H9 (cell line): Measurements from ENCODE around the gene IQCE. TPM values are rescaled to one million over a fixed set of nuclear protein-coding genes. Genes with fewer than 3 reads are reported as not detected.

Experiments used
- DNase-seq: peaks from one replicate; pipeline ENCODE4 v3.0.0-alpha.2; 2017
- H2AFZ ChIP-seq: one replicate; pipeline ENCODE4 v1.6.1; 2013; ENCODE audit warnings: mild to moderate bottlenecking, low read length, control low read depth, moderate library complexity
- H2AK5ac ChIP-seq: 2 replicates; pipeline ENCODE4 v1.6.1; 2013; ENCODE audit warnings: low read length, control low read depth, mixed read lengths; ENCODE audit not compliant: insufficient read length
- H2BK120ac ChIP-seq: one replicate; pipeline ENCODE4 v1.6.1; 2013; ENCODE audit warnings: low read depth, mild to moderate bottlenecking, low read length, control low read depth, inconsistent platforms; ENCODE audit not compliant: poor library complexity, severe bottlenecking
- H2BK12ac ChIP-seq: 2 replicates; pipeline ENCODE4 v1.6.1; 2013; ENCODE audit warnings: low read length, control low read depth, mixed read lengths, low read depth; ENCODE audit not compliant: insufficient read length
- H2BK15ac ChIP-seq: 2 replicates; pipeline ENCODE4 v1.6.1; 2013; ENCODE audit warnings: low read depth, low read length, control low read depth
- H2BK20ac ChIP-seq: one replicate; pipeline ENCODE4 v1.6.1; 2013; ENCODE audit warnings: low read depth, mild to moderate bottlenecking, low read length, control low read depth, inconsistent platforms; ENCODE audit not compliant: poor library complexity, severe bottlenecking
- H2BK5ac ChIP-seq: 2 replicates; pipeline ENCODE4 v1.6.1; 2013; ENCODE audit warnings: low read length, control low read depth, mixed read lengths; ENCODE audit not compliant: insufficient read length
- H3K14ac ChIP-seq: 2 replicates; pipeline ENCODE4 v1.6.1; 2013; ENCODE audit warnings: low read length, control low read depth; ENCODE audit not compliant: insufficient read depth
- H3K18ac ChIP-seq: 2 replicates; pipeline ENCODE4 v1.6.1; 2013; ENCODE audit warnings: low read depth, mild to moderate bottlenecking, mixed read lengths, low read length, control low read depth; ENCODE audit not compliant: insufficient read length
- H3K23ac ChIP-seq: 2 replicates; pipeline ENCODE4 v1.6.1; 2013; ENCODE audit warnings: low read length, control low read depth, mixed read lengths, low read depth; ENCODE audit not compliant: insufficient read length
- H3K23me2 ChIP-seq: 2 replicates; pipeline ENCODE4 v1.6.1; 2013; ENCODE audit warnings: low read depth, mild to moderate bottlenecking, mixed read lengths, low read length, control low read depth; ENCODE audit not compliant: insufficient read length, poor library complexity, severe bottlenecking
- H3K27ac ChIP-seq: 2 replicates; pipeline ENCODE4 v1.5.1; 2013; ENCODE audit warnings: low read length, control low read depth, mixed read lengths, low read depth; ENCODE audit not compliant: insufficient read length
- H3K27me3 ChIP-seq: 2 replicates; pipeline ENCODE4 v1.6.1; 2013; ENCODE audit warnings: low read length, control low read depth, inconsistent platforms; ENCODE audit not compliant: insufficient read depth
- H3K4ac ChIP-seq: 2 replicates; pipeline ENCODE4 v1.6.1; 2013; ENCODE audit warnings: low read depth, mild to moderate bottlenecking, control low read depth, inconsistent platforms, low read length, moderate library complexity
- H3K4me1 ChIP-seq: 2 replicates; pipeline ENCODE4 v1.6.1; 2013; ENCODE audit warnings: low read length, control low read depth, inconsistent platforms; ENCODE audit not compliant: insufficient read depth
- H3K4me2 ChIP-seq: 2 replicates; pipeline ENCODE4 v1.6.1; 2013; ENCODE audit warnings: low read length, control low read depth, mixed read lengths; ENCODE audit not compliant: insufficient read length, insufficient read depth
- H3K56ac ChIP-seq: 2 replicates; pipeline ENCODE4 v1.6.1; 2013; ENCODE audit warnings: low read depth, mild to moderate bottlenecking, mixed read lengths, low read length, control low read depth; ENCODE audit not compliant: insufficient read length
- H3K79me1 ChIP-seq: 2 replicates; pipeline ENCODE4 v1.6.1; 2013; ENCODE audit warnings: low read depth, mild to moderate bottlenecking, moderate library complexity, low read length, control low read depth, inconsistent platforms; ENCODE audit not compliant: insufficient read depth, poor library complexity, severe bottlenecking
- H3K79me2 ChIP-seq: 2 replicates; pipeline ENCODE4 v1.6.1; 2013; ENCODE audit warnings: low read length, control low read depth, inconsistent platforms; ENCODE audit not compliant: insufficient read depth
- H3K9ac ChIP-seq: 2 replicates; pipeline ENCODE4 v1.6.1; 2013; ENCODE audit warnings: low read length, control low read depth, mixed read lengths; ENCODE audit not compliant: insufficient read length; ENCODE audit errors: extremely low read depth
- H3K9me3 ChIP-seq: one replicate; pipeline ENCODE4 v1.6.1; 2013; ENCODE audit warnings: low read depth, low read length, inconsistent platforms; ENCODE audit not compliant: control insufficient read depth
- H3T11ph ChIP-seq: one replicate; pipeline ENCODE4 v1.6.1; 2013; ENCODE audit warnings: mild to moderate bottlenecking, low read length, control low read depth, inconsistent platforms
- H4K20me1 ChIP-seq: one replicate; pipeline ENCODE4 v1.6.1; 2013; ENCODE audit not compliant: control insufficient read depth, insufficient read length, insufficient read depth
- H4K5ac ChIP-seq: 2 replicates; pipeline ENCODE4 v1.6.1; 2013; ENCODE audit warnings: low read depth, mild to moderate bottlenecking, mixed read lengths, low read length, control low read depth; ENCODE audit not compliant: insufficient read length
- H4K8ac ChIP-seq: replicated peaks from 2 replicates; pipeline ENCODE4 v1.6.1; 2013; ENCODE audit warnings: low read length, control low read depth, mixed read lengths, low read depth; ENCODE audit not compliant: insufficient read length
- H4K91ac ChIP-seq: 2 replicates; pipeline ENCODE4 v1.6.1; 2013; ENCODE audit warnings: low read depth, mild to moderate bottlenecking, moderate library complexity, mixed read lengths, low read length, control low read depth; ENCODE audit not compliant: insufficient read length
- H3K27ac Mint-ChIP-seq, 3 experiments: 2 replicates in 2 of 3; 3 replicates in 1 of 3; pipeline ENCODE4 v1.8.0; 2020 to 2021; ENCODE audit warnings: mixed read lengths in 3 of 3, mild to moderate bottlenecking in 1 of 3, moderate library complexity in 1 of 3
- H3K27me3 Mint-ChIP-seq: 2 replicates; pipeline ENCODE4 v1.8.0; 2021; ENCODE audit warnings: low read depth, mild to moderate bottlenecking, moderate library complexity, mixed read lengths
- H3K36me3 Mint-ChIP-seq, 3 experiments: 2 replicates in 2 of 3; 3 replicates in 1 of 3; pipeline ENCODE4 v1.8.0; 2020 to 2021; ENCODE audit warnings: low read depth in 3 of 3, mixed read lengths in 3 of 3; ENCODE audit not compliant: insufficient read depth in 1 of 3
- H3K4me1 Mint-ChIP-seq, 2 experiments: 2 replicates each; pipeline ENCODE4 v1.8.0; 2020; ENCODE audit warnings: mixed read lengths in 2 of 2
- H3K4me3 Mint-ChIP-seq, 2 experiments: 2 replicates in 1 of 2; 3 replicates in 1 of 2; pipeline ENCODE4 v1.8.0; 2020 to 2021; ENCODE audit warnings: mild to moderate bottlenecking in 2 of 2, mixed read lengths in 2 of 2, moderate library complexity in 1 of 2
- H3K9me3 Mint-ChIP-seq, 2 experiments: 2 replicates in 1 of 2; 3 replicates in 1 of 2; pipeline ENCODE4 v1.8.0; 2020; ENCODE audit warnings: mild to moderate bottlenecking in 2 of 2, mixed read lengths in 2 of 2, moderate library complexity in 1 of 2
- WGBS: extraction: QIAGEN DNeasy Blood & Tissue Kit; methylation state at CpG from one replicate; pipeline ENCODE4 v1.1.7; 2013; ENCODE audit warnings: missing lambda C conversion rate, low lambda C conversion rate, mixed read lengths; ENCODE audit not compliant: insufficient read length; ENCODE audit errors: extremely low coverage; 5-methylcytosine and 5-hydroxymethylcytosine counted together
- total RNA-seq: library from RNA; stranded (reverse); gene quantifications from 2 replicates; pipeline ENCODE4 v1.2.1, GENCODE V29; 2021
- TF ChIP-seq, protein P1 (sequence below): fragments of 200-600 bp; sonication (generic); conservative IDR thresholded peaks from 3 replicates; pipeline ENCODE4 v1.8.0; 2021; ENCODE audit warnings: antibody characterized with exemption, mild to moderate bottlenecking

Gene IQCE
- total RNA-seq, 1 experiment from 2014 or later: 7.0 TPM

DNA sequence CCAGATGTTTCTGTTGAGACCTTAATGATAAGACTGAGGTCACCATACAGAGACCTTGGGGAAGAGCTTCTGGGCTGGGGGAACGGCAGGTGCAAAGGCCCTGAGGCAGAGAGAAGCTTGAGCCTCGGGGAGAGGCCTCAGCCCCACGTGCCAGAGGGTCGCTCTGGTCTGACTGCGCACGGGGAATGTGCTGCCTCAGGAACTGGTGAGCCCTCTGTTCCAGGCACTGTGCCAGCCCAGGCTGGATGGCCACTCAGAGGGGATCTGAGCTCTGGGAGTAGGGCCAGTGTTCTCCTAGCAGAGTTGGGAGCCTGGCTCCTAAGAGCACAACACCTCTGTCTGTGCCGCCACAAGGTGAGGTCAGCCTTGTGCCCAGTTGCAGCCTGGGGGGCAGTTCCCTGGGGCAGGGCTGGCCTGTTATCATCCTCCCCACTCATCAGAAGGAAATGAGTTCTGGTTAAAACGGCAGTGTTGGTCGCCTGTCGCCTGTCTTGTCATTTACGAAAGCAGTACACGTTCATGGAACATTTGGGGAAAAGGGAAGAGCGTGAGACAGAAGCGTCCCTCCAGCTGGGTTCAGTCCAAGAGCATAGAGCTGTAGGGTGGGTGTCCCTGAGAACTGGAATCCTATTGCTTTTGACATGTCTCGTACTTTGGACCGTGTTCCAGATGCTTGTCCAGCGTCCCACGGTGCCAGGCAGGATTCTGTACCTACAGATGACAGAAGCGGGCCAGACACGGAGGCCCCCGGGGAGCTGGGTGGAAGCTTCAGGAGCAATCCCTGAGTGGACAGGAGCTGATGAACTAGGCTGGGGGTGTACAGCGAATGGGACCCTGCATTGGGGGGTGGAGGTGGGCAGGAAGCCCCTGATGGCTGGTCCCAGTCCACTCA lies 77.3 kb downstream of the IQCE start:
- Mint-ChIP-seq H3K27me3 (no peaks in the 10 kb centered on the region), H3K27ac (peak overlapping the region; percentile 74 to 91 (median 79); a peak in 5 of 7 replicates), H3K4me3 (peak overlapping the region in 1 of 2 experiments; percentile 0; a peak in 2 of 5 replicates), H3K36me3 (peaks cover 1 to 8% (median 7%) of the 10 kb centered on the region in 3 experiments; a peak in 5 of 7 replicates), H3K9me3 (no peaks in the 10 kb centered on the region), H3K4me1 (peaks cover 17 to 19% of the 10 kb centered on the region in 2 experiments)
- H3K4me2 ChIP-seq: no peak overlapping the region
- H3K18ac ChIP-seq: no peak overlapping the region
- no peak overlapping the region for H2BK120ac ChIP-seq
- H3K27me3 ChIP-seq: no peaks in the 10 kb centered on the region
- TF ChIP-seq, protein P1, sequence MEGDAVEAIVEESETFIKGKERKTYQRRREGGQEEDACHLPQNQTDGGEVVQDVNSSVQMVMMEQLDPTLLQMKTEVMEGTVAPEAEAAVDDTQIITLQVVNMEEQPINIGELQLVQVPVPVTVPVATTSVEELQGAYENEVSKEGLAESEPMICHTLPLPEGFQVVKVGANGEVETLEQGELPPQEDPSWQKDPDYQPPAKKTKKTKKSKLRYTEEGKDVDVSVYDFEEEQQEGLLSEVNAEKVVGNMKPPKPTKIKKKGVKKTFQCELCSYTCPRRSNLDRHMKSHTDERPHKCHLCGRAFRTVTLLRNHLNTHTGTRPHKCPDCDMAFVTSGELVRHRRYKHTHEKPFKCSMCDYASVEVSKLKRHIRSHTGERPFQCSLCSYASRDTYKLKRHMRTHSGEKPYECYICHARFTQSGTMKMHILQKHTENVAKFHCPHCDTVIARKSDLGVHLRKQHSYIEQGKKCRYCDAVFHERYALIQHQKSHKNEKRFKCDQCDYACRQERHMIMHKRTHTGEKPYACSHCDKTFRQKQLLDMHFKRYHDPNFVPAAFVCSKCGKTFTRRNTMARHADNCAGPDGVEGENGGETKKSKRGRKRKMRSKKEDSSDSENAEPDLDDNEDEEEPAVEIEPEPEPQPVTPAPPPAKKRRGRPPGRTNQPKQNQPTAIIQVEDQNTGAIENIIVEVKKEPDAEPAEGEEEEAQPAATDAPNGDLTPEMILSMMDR: no peak
- H3K23me2 ChIP-seq: peaks cover 18% of the 10 kb centered on the region
- no peak overlapping the region for H4K8ac ChIP-seq
- H4K91ac ChIP-seq: no peak overlapping the region
- H4K20me1 ChIP-seq: peaks cover 4% of the 10 kb centered on the region
- H2BK15ac ChIP-seq: no peak overlapping the region
- no peaks in the 10 kb centered on the region for H3K9me3 ChIP-seq
- no peak overlapping the region for H3K56ac ChIP-seq
- H3K4ac ChIP-seq: no peak overlapping the region
- H2BK12ac ChIP-seq: no peak overlapping the region
- H2AFZ ChIP-seq: no peak overlapping the region
- no peak overlapping the region for H4K5ac ChIP-seq
- no peak overlapping the region for H3K9ac ChIP-seq
- no CpG with 5 or more reads among the region's 22 CpGs for WGBS
- DNase-seq: no peak
- H2BK5ac ChIP-seq: no peak overlapping the region
- H3K79me1 ChIP-seq: peaks cover 4% of the 10 kb centered on the region
- H3T11ph ChIP-seq: no peak overlapping the region
- H2BK20ac ChIP-seq: no peak overlapping the region
- no peak overlapping the region for H3K23ac ChIP-seq
- peaks cover 42% of the 10 kb centered on the region; the same call in 1 of the 2 replicates for H3K79me2 ChIP-seq
- H2AK5ac ChIP-seq: no peak overlapping the region
- no peak overlapping the region for H3K27ac ChIP-seq
- H3K4me1 ChIP-seq: no peaks in the 10 kb centered on the region
- no peak overlapping the region; the same call in 1 of the 2 replicates for H3K14ac ChIP-seq
